ENCODE results near the gene TMEM238. TPM values are rescaled to one million over a fixed set of nuclear protein-coding genes. Genes with fewer than 3 reads are reported as not detected.

TMEM238 gene
- total and polyA plus RNA-seq, 9 of the 15 experiments (the other 6 are each of a cell fraction or from before 2014, with no cell fraction given): 0.18 to 5.1 (median 1.3) TPM; not detected in 4

- no peak for TF ChIP-seq AFF1 (IDR thresholded peaks at IDR 0.05; ENCODE audit: low read depth in 1 of 2, partially characterized antibody in 2 of 2)
- TF ChIP-seq RUNX1 (IDR thresholded peaks at IDR 0.05; ENCODE audit: low read depth): no peak
- peak; percentile 44 to 73 for TF ChIP-seq E2F6 (IDR thresholded peaks at IDR 0.05; ENCODE audit: borderline replicate concordance in 1 of 2, extremely low read depth in 1 of 2, insufficient read depth in 1 of 2, insufficient read length in 1 of 2, low read depth in 1 of 2, low read length in 1 of 2, poor library complexity in 1 of 2, severe bottlenecking in 1 of 2)
- TF ChIP-seq ZNF75A (CRISPR knock-in tag; IDR thresholded peaks at IDR 0.05): no peak
- no peak for TF ChIP-seq XRCC4 (IDR thresholded peaks at IDR 0.05; ENCODE audit: extremely low read depth, insufficient read depth, insufficient read length)
- TF ChIP-seq RBM15 (IDR thresholded peaks at IDR 0.05; ENCODE audit: insufficient read depth, low read length): no peak
- TF ChIP-seq ZBTB40 (IDR thresholded peaks at IDR 0.05): no peak
- TF ChIP-seq ZBTB40 (CRISPR knock-in tag; IDR thresholded peaks at IDR 0.05): no peak
- TF ChIP-seq POLR2G (IDR thresholded peaks at IDR 0.05; ENCODE audit: low read depth, low read length): 0 out of 2 replicates have a peak, but pooled peaks have one; percentile 61
- TF ChIP-seq NUFIP1 (IDR thresholded peaks at IDR 0.05; ENCODE audit: partially characterized antibody): no peak
Observed at GRCh38 chr19:55353803-55354697, 30.0 kb downstream of the TMEM238 start (continued).

Measured in K562 (cell line).